ENCODE data around the gene B4GALNT4.
A peak's percentile ranks its signal among the peaks of the same experiment; 100 is the strongest.
"Not testable (repeated sequence)": the region's sequence is repeated elsewhere in the genome, so short reads cannot be mapped to it uniquely, and the experiment has no call there.

The B4GALNT4 gene

DNA sequence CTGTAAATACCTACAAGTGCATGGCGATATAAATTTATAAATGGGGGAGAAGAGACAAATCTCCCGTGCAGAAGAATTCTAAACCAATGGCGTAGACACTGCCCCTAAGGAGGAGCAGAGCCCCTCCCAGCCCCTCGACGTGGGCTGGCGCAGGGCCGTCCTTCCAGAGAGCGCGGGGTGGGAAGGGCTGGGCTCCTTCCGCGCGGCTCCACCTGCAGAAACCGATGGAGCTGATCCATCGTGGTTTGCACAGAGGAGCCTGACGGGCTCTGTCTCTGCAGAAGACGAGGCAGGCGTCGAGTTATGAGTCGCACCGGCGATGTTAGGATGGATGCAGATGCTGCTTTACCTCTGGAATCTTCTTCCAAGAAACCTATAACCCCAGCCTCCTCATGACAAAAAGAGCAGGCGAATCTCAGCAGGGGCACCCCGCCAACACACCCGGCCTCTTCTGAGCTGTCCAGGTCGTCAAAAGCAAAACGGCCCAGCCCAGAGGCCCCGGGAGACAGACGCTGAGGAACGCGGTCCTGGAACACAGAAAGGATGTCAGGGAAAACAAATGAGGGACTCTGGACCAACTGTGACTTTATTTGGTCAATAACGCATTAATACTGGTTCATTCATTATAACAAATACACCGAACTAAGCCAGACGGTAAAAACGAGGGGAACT is 11.0 kb upstream of the B4GALNT4 start:
- no peak for DNase-seq (ENCODE audit: low spot score)

DNA sequence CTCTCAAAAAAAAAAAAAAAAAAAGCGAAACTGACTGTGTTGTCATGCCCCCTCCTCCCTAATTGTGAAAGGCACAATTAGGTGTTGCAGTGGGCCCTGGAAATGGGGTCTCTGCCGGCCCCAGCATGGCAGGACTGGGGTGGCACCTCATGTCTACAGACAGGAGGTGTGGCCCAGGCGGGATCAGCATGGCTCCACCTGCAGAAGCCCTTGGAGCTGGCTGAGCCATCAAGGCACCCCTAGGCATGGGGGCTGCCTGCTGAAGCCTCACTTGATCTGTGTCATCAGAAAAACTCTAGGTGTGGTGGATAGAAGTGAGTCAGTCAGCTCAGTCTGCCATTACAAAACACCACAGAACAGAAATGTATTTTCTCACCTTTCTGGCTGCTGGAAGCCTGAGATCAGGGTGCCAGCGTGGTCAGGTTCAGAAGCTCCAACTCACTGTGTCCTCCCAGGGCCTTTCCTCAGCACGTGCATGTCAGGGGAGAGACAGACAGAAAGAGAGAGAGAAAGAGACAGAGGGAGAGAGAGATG is 10.1 kb upstream of the B4GALNT4 start:
- DNase-seq (ENCODE audit: low spot score): no peak

DNA sequence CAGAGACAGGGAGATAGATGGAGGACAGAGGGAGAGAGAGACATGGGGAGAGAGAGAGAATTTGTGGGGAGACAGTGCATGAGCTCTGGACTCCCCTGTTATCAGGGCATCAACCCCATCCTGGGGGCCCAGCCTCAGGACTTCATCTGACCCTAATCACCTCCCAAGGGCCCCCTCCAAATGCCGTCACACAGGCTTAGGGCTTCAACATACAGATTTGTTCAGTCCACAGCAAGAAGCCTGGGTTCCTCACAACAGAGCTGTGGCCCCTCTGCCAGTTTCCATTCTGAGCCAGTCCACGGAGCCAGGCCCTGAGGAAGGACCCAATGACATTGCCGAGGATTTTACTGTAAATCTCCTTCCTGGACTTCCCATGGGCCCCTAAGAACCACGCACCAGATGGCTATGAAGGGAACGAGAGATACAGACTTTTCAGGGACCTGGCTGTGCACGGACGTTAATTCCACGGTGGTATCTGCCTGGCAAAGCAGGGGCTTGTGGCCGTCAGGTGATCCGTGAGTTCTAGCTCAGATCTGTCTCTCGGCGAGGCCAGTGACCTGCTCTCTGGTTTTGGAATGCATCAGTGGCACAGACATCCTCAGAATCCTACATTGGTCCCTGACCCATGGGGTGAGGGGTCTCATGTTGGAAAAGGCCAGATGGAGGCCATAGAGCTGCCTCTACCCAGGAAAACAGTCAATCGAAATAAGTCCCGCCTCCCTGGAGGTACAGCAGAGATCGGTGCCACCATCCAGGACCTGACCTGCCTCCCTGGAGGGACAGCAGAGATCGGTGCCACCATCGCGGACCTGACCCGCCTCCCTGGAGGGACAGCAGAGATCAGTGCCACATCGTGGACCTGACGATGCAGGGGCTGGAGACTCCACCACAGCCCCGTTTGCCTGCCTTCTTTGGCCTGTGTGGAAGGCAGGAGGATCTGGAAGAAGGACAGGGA is 8.7 kb upstream of the B4GALNT4 start:
- DNase-seq (ENCODE audit: low spot score): no peak

DNA sequence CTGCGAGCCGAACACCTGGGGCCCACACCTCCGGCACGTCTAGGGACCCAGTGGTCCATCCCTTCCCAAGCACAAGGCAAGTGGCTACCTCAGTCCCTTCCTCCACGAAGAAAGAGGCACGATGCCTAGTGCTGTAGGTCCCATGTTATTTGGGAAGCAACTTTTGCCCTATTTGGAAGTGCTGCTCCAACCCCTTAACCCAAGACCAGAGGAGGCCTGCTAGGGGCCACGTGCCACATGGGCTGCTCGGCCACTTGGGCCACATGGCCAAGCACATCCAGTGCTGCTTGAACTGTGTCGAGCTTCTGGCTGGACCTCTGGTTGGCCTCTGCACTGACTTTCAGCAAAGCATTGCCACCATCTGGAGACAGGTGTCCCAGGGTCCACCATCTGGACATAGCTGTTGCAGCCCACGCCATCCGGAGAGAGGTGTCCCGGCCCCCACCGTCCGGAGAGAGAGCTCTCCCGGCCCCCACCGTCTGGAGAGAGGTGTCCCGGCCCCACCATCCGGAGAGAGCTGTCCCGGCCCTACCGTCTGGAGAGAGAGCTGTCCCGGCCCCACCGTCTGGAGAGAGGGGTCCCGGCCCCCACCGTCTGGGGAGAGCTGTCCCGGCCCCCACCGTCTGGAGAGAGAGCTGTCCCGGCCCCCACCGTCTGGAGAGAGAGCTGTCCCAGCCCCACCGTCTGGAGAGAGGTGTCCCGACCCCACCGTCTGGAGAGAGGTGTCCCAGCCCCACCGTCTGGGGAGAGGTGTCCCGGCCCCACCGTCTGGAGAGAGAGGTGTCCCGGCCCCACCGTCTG is 6.5 kb upstream of the B4GALNT4 start:
- DNase-seq (ENCODE audit: low spot score): no peak

DNA sequence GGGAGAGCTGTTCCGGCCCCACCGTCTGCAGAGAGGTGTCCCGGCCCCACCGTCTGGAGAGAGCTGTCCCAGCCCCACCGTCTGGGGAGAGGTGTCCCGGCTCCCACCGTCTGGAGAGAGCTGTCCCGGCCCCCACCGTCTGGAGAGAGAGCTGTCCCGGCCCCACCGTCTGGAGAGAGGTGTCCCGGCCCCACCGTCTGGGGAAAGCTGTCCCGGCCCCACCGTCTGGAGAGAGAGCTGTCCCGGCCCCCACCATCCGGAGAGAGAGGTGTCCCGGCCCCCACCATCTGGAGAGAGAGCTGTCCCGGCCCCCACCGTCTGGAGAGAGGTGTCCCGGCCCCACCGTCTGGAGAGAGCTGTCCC is 5.9 kb upstream of the B4GALNT4 start:
- DNase-seq (ENCODE audit: low spot score): not testable (repeated sequence)

DNA sequence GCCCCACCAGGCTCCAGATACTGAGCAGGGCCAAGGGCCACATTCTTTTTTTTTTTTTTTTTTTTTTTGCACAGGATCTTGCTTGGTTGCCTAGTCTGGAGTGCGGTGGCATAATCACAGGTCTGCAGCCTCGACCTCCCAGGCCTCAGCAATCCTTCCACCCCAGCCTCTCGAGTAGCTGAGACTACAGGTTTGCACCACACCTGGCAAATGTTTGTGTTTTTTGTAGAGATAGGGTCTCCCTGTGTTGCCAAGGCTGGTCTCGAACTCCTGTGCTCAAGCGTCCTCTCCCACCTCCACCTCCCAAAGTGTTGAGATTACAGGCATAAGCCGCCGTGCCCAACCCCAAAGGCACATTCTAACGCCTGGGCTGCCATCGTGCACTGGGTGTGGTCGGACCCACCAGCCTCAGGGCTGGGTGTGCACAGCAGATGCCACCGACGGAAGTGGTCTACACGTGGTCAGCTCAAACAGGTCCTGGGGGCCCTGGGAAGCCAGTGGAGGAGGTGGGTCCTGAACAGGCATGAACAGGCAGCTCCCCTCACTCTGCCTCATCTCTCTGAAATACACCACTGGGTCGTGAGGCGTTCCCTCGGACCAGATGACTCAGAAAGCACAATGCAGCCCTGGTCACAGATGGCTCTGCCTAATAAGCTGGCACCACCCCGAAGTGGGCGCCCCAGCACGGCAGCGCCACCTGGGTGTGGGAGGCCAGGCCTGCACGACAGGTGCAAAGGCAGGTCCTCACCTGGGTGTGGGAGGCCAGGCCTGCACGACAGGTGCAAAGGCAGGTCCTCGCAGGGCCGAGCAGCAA is 5.1 kb upstream of the B4GALNT4 start:
- DNase-seq (ENCODE audit: low spot score): no peak

DNA sequence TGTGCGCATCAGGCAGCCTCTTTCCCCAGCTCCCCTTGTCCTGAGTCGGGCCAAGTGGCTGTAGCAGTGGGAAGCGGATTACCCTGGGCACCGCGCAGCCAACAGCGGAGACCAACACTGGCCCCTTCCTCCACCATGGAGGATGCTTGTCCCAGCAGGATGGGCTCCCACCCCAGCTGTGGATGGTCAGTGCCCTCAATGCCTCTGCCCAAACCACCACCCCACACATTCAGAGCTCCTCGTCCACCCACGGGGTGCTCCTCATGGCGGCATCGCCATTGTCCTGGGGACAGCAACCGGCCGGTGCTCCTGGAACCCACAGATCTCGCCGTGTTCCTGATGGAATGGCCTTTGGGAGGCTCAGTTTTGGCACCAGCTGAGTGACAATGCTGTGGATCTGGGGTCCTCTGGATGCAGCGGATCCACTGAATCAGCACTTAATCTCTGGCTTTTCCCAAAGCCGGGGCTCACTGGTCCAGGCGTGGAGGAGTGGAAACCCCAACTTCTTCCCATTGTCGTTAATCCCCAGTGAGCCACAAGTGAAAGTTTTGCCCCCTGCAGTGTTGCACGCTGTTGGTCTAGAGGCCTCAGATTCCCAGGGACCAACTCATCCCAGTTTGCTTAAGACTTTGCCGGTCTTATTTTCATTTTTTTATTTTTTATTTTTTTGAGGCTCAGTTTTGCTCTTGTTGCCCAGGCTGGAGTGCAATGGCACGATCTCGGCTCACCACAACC is 4.1 kb upstream of the B4GALNT4 start:
- DNase-seq (ENCODE audit: low spot score): no peak

DNA sequence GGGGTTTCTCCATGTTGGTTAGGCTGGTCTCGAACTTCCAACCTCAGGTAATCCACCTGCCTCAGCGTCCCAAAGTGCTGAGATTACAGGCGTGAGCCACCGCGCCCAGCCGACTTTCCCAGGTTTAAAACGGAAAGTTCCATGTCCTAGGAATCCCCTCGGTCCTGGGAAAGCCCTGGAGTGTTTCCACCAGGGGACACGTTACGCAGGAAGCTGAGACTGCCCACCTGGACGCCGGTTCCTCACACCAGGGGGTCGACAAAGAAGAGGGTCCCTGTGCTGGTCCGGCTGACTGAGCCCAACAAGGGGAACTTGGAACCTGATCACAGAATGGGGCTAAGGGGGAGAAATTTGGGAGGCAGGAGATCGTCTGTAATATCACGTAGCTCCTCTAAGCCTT is 3.5 kb upstream of the B4GALNT4 start:
- no peak for DNase-seq (ENCODE audit: low spot score)

DNA sequence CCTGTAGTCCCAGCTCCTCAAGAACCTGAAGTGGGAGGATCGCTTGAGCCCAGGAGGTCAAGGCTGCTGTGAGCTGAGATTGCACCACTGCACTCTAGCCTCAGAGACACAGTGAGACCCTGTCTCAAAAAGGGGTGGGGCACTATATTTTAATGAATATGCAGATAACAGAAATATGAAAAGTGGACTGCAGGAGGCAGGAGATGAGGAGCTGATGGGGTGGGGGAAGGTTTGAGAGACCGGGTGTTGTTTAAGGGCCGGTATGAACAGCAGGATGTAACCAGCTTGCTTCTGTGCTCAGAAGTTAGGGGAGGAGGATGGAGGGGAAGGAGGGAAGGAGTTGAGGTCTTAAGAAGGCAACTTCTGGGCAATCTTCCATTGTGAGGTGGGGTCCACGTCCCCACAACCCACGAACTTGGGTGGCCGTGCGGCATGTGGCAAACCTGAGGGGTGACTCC is 1.3 kb upstream of the B4GALNT4 start:
- no peak for DNase-seq (ENCODE audit: low spot score)

DNA sequence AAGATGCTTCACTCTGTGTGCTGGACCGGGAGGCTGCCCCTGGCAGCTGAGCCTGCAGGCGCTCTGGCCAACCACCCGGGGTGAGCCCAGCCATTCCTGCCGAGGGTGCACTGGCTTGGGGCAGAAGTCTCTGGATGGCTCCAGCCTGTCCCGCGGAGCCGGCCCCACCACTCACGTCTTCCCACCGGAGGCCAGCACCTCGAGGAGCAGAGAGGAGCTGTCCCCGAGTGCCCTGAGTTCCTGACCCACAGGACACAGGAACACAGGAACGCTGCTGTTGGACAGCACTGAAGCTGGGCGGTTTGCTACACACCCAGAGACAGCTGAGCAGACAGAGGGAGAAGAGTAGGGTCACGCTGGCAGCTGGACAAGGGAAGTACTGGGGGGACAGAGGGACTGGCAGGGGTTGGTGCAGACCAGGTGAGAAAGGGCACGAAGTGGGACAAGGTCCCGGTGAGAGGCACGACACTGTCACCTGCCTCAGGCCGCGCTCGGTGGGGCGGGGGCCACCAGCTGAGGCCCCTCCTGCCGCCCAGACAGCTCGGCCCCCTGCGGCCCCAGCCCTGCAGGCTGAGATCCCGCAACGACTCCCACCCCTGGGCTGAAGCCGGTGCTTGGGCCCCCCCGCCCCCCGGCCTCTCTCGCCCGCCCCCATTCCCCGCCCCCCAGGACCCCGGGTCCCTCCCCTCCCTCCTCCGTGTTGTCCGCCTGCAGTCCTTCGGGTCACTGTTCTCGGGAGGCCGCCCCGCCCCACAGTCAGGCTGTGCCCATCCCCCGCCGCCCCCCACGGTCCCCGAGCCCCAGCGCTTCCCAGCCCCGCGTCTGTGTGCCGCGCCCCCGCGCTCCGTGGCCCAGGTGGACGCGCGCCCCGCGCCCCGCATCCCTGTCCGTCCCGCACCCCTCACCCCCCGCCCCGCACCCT is 624 bp upstream of the B4GALNT4 start:
- peak; percentile 67 for DNase-seq (ENCODE audit: low spot score)

DNA sequence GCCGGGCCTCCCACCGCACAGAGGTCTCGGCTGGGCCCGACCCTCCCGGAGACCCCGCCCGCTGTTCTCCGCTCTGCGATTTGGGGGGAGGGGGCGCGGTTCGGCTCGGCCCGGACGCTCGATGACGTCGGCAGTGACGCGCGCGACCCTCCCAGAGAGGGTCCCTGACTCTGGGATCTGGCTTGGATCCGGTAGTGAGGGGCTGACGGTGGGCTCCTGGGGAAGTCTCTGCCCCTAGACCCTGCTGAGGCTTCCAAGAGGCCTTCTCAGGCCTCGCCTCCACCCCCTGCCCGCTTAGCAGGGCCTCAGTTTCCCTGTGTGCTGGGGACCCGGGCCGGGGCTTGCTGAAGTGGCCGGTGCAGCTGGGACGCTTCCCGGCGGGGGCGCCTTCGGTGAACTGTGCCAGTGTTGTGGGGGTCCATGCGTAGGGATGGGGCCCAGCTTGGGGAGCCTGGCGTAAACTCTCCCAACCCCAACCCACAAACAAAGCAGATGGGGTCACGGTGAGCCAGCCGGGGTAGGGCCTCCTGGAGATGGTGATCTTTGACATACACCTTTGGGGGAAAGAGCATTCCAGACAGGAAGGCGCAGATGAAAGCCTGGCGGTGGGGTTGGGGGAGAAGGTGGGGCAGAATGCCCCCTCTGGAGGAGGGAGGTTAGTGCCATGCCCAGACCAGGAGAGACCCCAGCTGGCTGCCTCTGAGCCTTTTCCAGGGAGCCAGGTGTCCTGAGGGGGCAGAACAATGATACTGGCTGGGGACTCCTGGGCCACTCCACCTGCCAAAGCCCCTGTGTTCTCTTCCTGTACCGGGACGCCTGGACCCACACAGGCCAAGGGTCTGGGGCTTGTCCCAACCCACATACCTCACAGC is 1.0 kb downstream of the B4GALNT4 start:
- DNase-seq (ENCODE audit: low spot score): no peak

DNA sequence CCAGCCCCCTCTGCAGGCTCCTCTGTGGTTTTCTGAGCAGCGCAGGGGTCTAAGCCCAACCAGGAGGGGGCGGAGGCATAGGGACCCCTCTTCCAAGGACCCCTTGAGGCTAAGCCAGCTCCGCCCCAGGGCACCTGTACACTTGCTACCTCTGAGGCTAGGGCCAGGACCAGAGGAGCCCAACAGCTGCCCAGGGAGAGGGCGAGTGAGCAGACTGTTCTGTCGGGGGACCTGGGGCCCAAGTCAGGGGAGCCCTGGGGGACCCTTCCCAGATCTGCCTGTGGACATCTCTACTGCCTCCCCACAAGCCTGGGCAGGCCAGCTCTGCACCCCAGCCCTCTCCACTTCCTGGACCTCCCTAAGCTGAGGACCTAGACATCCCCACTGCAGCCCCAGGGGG is 1.8 kb downstream of the B4GALNT4 start:
- no peak for DNase-seq (ENCODE audit: low spot score)

DNA sequence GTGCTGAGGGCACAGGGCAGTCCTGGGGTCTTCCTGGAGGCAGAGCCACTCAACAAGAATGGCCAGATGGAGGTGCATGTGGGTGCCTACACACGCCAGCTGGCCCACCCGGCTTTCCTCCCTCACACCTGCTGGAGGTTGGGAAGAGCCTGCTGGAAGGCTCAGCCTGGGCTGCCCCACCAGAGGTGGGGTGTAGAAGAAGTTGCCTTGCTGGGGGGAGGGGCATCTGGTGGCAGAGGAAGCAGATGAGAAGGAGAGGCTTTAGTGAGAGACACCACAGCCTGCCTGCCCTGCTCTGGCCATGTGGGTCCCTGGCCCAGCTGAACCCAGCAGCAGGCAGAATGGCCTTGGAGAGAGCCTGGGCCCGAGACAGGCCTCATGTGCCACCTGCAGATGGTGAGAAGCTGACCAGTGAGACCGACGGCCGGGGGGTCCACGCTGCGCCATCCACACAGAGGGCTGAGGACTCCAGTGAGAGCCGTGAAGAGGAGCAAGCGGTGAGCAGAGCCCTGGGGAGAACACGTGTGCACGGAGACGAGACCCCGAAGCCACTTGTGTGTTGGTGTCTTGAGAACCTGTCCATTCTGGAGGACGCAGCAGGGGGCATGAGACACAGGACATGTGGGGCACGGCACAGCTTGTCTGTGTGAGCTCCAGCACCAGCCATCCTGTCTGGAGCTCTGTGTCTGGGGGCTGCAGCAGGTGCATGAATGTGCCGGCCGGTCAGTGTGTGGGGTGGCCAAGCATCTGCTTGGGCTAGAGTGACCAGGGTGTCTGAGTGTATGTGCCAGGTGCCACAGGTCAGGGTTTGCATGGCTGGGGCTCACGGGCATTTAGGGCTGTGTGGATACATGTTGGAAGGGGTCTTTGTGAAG is 2.7 kb downstream of the B4GALNT4 start:
- no peak for DNase-seq (ENCODE audit: low spot score)

DNA sequence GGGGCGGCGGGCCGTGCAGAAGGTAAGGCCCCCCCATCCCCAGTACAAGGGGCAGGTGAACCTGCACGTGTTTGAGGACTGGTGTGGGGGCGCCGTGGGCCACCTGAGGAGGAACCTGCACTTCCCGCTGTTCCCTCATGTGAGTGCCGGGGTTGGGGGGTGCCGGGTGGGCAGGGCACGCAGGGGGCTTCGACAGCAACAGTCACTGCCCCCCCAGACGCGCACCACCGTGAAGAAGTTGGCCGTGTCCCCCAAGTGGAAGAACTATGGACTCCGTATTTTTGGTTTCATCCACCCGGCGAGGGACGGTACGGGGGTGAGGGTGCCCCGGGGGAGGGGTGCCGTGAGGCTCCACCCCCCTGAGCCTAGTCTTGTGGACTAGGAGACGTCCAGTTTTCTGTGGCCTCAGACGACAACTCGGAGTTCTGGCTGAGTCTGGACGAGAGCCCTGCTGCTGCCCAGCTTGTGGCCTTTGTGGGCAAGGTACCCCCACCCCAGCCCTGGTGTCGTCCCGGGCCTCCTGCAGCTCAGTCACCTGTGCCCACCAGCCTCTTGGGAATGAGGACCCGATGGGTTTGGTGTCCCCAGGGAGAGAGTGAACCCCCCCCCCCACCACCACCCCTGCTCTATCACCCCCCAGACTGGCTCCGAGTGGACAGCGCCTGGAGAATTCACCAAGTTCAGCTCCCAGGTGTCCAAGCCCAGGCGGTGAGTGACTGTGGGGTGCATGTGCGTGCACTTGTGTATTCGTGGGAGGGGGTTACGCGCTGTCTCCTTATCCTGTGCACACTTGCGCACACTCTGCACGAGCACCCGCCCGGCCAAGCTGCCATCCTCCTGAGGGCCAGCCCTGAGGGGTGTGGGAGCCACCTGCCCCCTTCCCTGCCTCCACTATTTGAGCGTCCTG is 3.8 kb downstream of the B4GALNT4 start:
- no peak for DNase-seq (ENCODE audit: low spot score)

DNA sequence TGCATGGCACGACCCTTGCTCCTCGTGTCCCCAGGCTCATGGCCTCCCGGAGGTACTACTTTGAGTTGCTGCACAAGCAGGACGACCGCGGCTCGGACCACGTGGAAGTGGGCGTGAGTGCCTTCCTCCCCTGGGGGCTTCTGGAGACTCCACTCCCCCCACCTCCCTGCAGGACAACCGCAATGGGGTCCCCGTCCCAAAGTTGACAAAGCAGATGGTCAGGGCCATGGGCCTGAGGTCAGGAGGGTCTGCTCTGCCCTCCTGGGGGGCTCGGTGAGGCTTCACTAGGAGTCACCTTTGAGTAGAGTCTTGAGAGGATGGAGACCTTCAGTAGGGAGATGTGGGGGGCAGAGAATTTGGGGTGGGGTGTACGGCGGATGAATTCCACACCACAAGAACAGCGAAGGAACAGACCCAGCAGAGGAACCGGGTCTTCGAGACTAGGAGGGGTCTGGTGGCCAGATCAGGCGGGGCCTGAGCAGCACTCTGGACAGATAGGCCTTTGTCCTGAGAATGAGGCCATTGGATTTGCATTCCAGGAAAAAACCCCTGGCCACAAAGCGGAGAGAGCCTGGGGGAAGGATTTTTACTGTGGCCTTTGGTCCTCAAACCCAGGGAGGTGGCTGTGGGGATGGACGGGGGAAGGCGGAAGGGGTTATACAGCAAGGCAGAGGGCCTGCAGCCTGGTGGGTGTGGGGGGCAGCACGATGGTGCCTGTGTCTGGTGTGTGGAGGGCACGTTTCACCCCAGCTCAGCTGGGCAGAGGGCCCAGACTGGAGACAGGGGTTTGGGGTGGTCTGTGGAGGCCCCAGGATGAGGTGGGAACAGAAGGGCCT is 4.6 kb downstream of the B4GALNT4 start:
- DNase-seq (ENCODE audit: low spot score): no peak

Measured in hepatic stellate cell (primary cell).